Endodermal cell (in vitro differentiated cells): ENCODE measurements around the gene IQUB. TPM values are rescaled to one million over a fixed set of nuclear protein-coding genes. Genes with fewer than 3 reads are reported as not detected.

Experiments
- DNase-seq: peaks from one replicate; pipeline ENCODE4 v3.0.0-alpha.2; 2017
- H3K27ac ChIP-seq: 2 replicates; pipeline ENCODE4 v1.5.1; 2013; ENCODE audit warnings: mild to moderate bottlenecking, low read depth, low read length, moderate library complexity
- H3K27me3 ChIP-seq: 2 replicates; pipeline ENCODE4 v1.6.1; 2013; ENCODE audit warnings: mild to moderate bottlenecking, low read length, moderate library complexity; ENCODE audit not compliant: insufficient read depth, control insufficient read depth, poor library complexity, severe bottlenecking
- H3K36me3 ChIP-seq: 2 replicates; pipeline ENCODE4 v1.7.0; 2013; ENCODE audit warnings: mild to moderate bottlenecking, low read length, moderate library complexity; ENCODE audit not compliant: control insufficient read depth, insufficient read depth
- H3K4me1 ChIP-seq: one replicate; pipeline ENCODE4 v1.7.0; 2013; ENCODE audit warnings: low read length; ENCODE audit not compliant: control insufficient read depth, insufficient read depth
- H3K4me3 ChIP-seq: 2 replicates; pipeline ENCODE4 v1.5.1; 2013; ENCODE audit warnings: mild to moderate bottlenecking, low read length, moderate library complexity
- H3K9ac ChIP-seq: 2 replicates; pipeline ENCODE4 v1.6.1; 2013; ENCODE audit warnings: mild to moderate bottlenecking, low read length, moderate library complexity; ENCODE audit not compliant: poor library complexity, severe bottlenecking; ENCODE audit errors: extremely low read depth
- H3K9me3 ChIP-seq: 2 replicates; pipeline ENCODE4 v1.6.1; 2013; ENCODE audit warnings: mild to moderate bottlenecking, low read length, moderate library complexity; ENCODE audit not compliant: control insufficient read depth
- H3K27ac Mint-ChIP-seq: 2 replicates; pipeline ENCODE4 v1.8.0; 2020; ENCODE audit warnings: mixed read lengths
- H3K27me3 Mint-ChIP-seq: 2 replicates; pipeline ENCODE4 v1.8.0; 2021; ENCODE audit warnings: mild to moderate bottlenecking, mixed read lengths; ENCODE audit not compliant: insufficient read depth
- H3K36me3 Mint-ChIP-seq: 2 replicates; pipeline ENCODE4 v1.8.0; 2020; ENCODE audit warnings: low read depth, mixed read lengths
- H3K4me1 Mint-ChIP-seq: 2 replicates; pipeline ENCODE4 v1.8.0; 2020; ENCODE audit warnings: mixed read lengths
- H3K4me3 Mint-ChIP-seq: 2 replicates; pipeline ENCODE4 v1.8.0; 2020; ENCODE audit warnings: mild to moderate bottlenecking, moderate library complexity, mixed read lengths
- H3K9me3 Mint-ChIP-seq: 2 replicates; pipeline ENCODE4 v1.8.0; 2020; ENCODE audit warnings: mild to moderate bottlenecking, mixed read lengths
- CTCF ChIP-seq: fragments of 200-600 bp; sonication (generic); conservative IDR thresholded peaks from 2 replicates; pipeline ENCODE4 v1.5.0; 2021; ENCODE audit warnings: antibody characterized with exemption, mild to moderate bottlenecking
- WGBS, 2 experiments: methylation state at CpG; one replicate each; pipeline versions ENCODE4 v1.1.5 to v1.1.7; 2013; ENCODE audit warnings: missing lambda C conversion rate in 2 of 2, mixed read lengths in 1 of 2; ENCODE audit not compliant: insufficient coverage in 1 of 2, insufficient read length in 1 of 2; 5-methylcytosine and 5-hydroxymethylcytosine counted together
- total RNA-seq, 2 donors: library from RNA; stranded (reverse); fragmentation: NEBNext Ultra II Directional in 1 of 2; extraction: Animal tissue kit (Norgen Biotek cat#: 25700) in 1 of 2; gene quantifications; 2 replicates in 1 of 2; 3 replicates in 1 of 2; pipeline ENCODE4 v1.2.1, GENCODE V29; 2021

IQUB gene
- total RNA-seq, 2 donors from 2014 or later = 0.88 to 2.1 TPM

- no peak for DNase-seq
- Mint-ChIP-seq H3K9me3 (peaks cover 28% of the 10 kb centered on the region), H3K4me1 (peaks cover 7% of the 10 kb centered on the region), H3K27ac (no peak overlapping the region), H3K27me3 (no peaks in the 10 kb centered on the region), H3K4me3 (no peak overlapping the region), H3K36me3 (peaks cover 8% of the 10 kb centered on the region)
- Histone ChIP-seq H3K36me3 (no peaks in the 10 kb centered on the region), H3K4me3 (no peak overlapping the region), H3K4me1 (no peaks in the 10 kb centered on the region), H3K9ac (no peak overlapping the region), H3K9me3 (peaks cover 20% of the 10 kb centered on the region), H3K27me3 (no peaks in the 10 kb centered on the region), H3K27ac (no peak overlapping the region)
- WGBS, 2 experiments = 67 to 100% methylated on average over 1 to 2 of the region's 2 CpGs
- no peak for TF ChIP-seq CTCF
These were observed 29.2 kb downstream of the IQUB start for GRCh38 chr7:123505221-123505620.

- Histone ChIP-seq H3K9ac (no peak overlapping the region), H3K27ac (no peak overlapping the region), H3K9me3 (peaks cover 20% of the 10 kb centered on the region), H3K4me1 (no peaks in the 10 kb centered on the region), H3K4me3 (peak overlapping the region; percentile 29), H3K27me3 (no peaks in the 10 kb centered on the region), H3K36me3 (no peaks in the 10 kb centered on the region)
- Mint-ChIP-seq H3K9me3 (peaks cover 28% of the 10 kb centered on the region), H3K4me1 (peaks cover 7% of the 10 kb centered on the region), H3K27ac (no peak overlapping the region), H3K27me3 (no peaks in the 10 kb centered on the region), H3K4me3 (no peak overlapping the region), H3K36me3 (peaks cover 8% of the 10 kb centered on the region)
- no peak for TF ChIP-seq CTCF
- no peak for DNase-seq
- 80 to 84% methylated on average over 4 to 5 of the region's 5 CpGs for WGBS, 2 experiments
These were observed 32.2 kb downstream of the IQUB start for GRCh38 chr7:123502201-123502600.

- Mint-ChIP-seq H3K27ac (no peak overlapping the region), H3K4me1 (peaks cover 7% of the 10 kb centered on the region), H3K4me3 (no peak overlapping the region), H3K9me3 (peaks cover 19% of the 10 kb centered on the region), H3K27me3 (no peaks in the 10 kb centered on the region), H3K36me3 (peaks cover 8% of the 10 kb centered on the region)
- Histone ChIP-seq H3K27ac (no peak overlapping the region), H3K27me3 (no peaks in the 10 kb centered on the region), H3K36me3 (no peaks in the 10 kb centered on the region), H3K4me3 (no peak overlapping the region), H3K9ac (no peak overlapping the region), H3K9me3 (peaks cover 12% of the 10 kb centered on the region), H3K4me1 (no peaks in the 10 kb centered on the region)
- no peak for TF ChIP-seq CTCF
- WGBS, 2 experiments = 89% methylated on average over 1 of the region's 1 CpG; no CpG with 5 or more reads in 1 of the 2 experiments
- DNase-seq = no peak
These were observed 33.4 kb downstream of the IQUB start for GRCh38 chr7:123500878-123501489.
